Astrocyte (in vitro differentiated cells and primary cell): Measurements from ENCODE around the gene IQCE.

Experiments used
- CTCF ChIP-seq: IDR thresholded peaks from 2 replicates; pipeline ENCODE4 v1.5.1; 2011; ENCODE audit warnings: low read depth, mild to moderate bottlenecking, inconsistent platforms, low read length, moderate library complexity; ENCODE audit not compliant: insufficient read depth
- EZH2 ChIP-seq: IDR thresholded peaks from 2 replicates; pipeline ENCODE4 v1.6.1; 2012; ENCODE audit warnings: mild to moderate bottlenecking, low read length, inconsistent platforms; ENCODE audit not compliant: insufficient read depth

GRCh38 chr7:2545746-2546425, 12.9 kb upstream of the IQCE start:
- TF ChIP-seq EZH2 (no peak), CTCF (no peak)
